Naive B cell (primary cell): Measurements from ENCODE around the gene RAP1A. TPM values are rescaled to one million over a fixed set of nuclear protein-coding genes. Genes with fewer than 3 reads are reported as not detected.

ENCODE experiments used
- ATAC-seq, 2 donors: fragments of 150-1000 bp; cut with Tn5 transposase; 2 replicates each; pipeline ENCODE4 v1.10.0; 2021; ENCODE audit warnings: low read depth in 2 of 2, mild to moderate bottlenecking in 2 of 2, moderate library complexity in 2 of 2
- DNase-seq: peaks from one replicate; pipeline ENCODE4 v3.0.0; 2022
- H3K27ac Mint-ChIP-seq, 6 donors: one replicate each; pipeline ENCODE4 v1.8.0; 2020 to 2022; ENCODE audit warnings: mild to moderate bottlenecking in 6 of 6, mixed read lengths in 6 of 6, moderate library complexity in 5 of 6, inconsistent platforms in 2 of 6
- H3K27me3 Mint-ChIP-seq, 3 donors: one replicate each; pipeline ENCODE4 v1.8.0; 2021 to 2022; ENCODE audit warnings: mixed read lengths in 3 of 3, mild to moderate bottlenecking in 1 of 3
- H3K36me3 Mint-ChIP-seq, 2 donors: one replicate each; pipeline ENCODE4 v1.8.0; 2020 to 2022; ENCODE audit warnings: mixed read lengths in 2 of 2, inconsistent platforms in 1 of 2, mild to moderate bottlenecking in 1 of 2
- H3K4me1 Mint-ChIP-seq, 3 donors: one replicate each; pipeline ENCODE4 v1.8.0; 2020 to 2022; ENCODE audit warnings: mixed read lengths in 3 of 3, inconsistent platforms in 1 of 3, mild to moderate bottlenecking in 1 of 3, moderate library complexity in 1 of 3
- H3K4me3 Mint-ChIP-seq, 8 donors: one replicate each; pipeline ENCODE4 v1.8.0; 2020 to 2022; ENCODE audit warnings: mild to moderate bottlenecking in 8 of 8, mixed read lengths in 8 of 8, moderate library complexity in 8 of 8, inconsistent platforms in 2 of 8
- H3K9me3 Mint-ChIP-seq, 7 donors: one replicate each; pipeline ENCODE4 v1.8.0; 2020 to 2022; ENCODE audit warnings: mixed read lengths in 7 of 7, mild to moderate bottlenecking in 5 of 7, inconsistent platforms in 2 of 7, moderate library complexity in 1 of 7
- polyA plus RNA-seq, 6 donors: library from polyadenylated mRNA; unstranded; fragments of 300-500 nt; fragmentation: Illumina TruSeq; gene quantifications; one replicate each; pipeline ENCODE4 v1.2.3, GENCODE V29; 2021; ENCODE audit warnings: low read depth in 6 of 6

The RAP1A gene
- polyA plus RNA-seq, 6 donors from 2014 or later = 30.7 to 44.6 (median 37.2) TPM

- Mint-ChIP-seq H3K4me3 (peak overlapping the region in 1 of 8 donors; percentile 9), H3K9me3 (peaks cover 0 to 4% (median 0%) of the 10 kb centered on the region in 7 donors), H3K27ac (peak overlapping the region in 2 of 6 donors; percentile 10 to 16), H3K4me1 (peaks cover 15 to 33% (median 25%) of the 10 kb centered on the region in 3 donors), H3K36me3 (no peaks in the 10 kb centered on the region), H3K27me3 (peaks cover 8 to 22% (median 19%) of the 10 kb centered on the region in 3 donors)
- ATAC-seq = no peak
- no peak for DNase-seq
Observed at GRCh38 chr1:111742938-111743549, 123.5 kb downstream of the RAP1A start.

DNA sequence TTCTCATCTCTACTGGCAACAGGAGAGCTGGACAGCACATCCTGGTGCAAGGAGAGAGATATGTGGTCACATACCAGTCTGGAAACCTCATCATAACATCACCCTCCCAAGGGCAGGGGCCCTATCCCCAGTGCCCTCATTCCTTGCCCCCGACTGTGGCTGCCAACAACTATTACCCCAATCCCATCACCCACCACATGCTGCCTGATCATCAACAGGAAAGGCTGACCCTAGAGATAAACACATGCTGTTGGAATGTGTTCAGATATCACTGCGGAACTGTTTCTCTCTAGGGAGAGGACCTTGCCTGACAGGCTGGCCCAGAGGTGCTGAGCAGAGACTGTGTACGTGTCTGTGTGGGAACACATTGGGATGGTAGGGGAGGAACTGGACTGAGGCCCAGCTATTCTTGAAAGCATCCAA lies 124.1 kb downstream of the RAP1A start:
- ATAC-seq = no peak
- Mint-ChIP-seq H3K27me3 (peaks cover 8 to 22% (median 19%) of the 10 kb centered on the region in 3 donors), H3K4me3 (no peak overlapping the region), H3K9me3 (peaks cover 0 to 4% (median 0%) of the 10 kb centered on the region in 7 donors), H3K27ac (peak overlapping the region in 3 of 6 donors; percentile 44 to 75 (median 63)), H3K36me3 (no peaks in the 10 kb centered on the region), H3K4me1 (peaks cover 12 to 28% (median 21%) of the 10 kb centered on the region in 3 donors)
- no peak for DNase-seq

- ATAC-seq (no peak), DNase-seq (no peak)
- H3K4me3 Mint-ChIP-seq = no peak overlapping the region
- H3K27me3 Mint-ChIP-seq = peaks cover 0 to 13% (median 8%) of the 10 kb centered on the region in 3 donors
- H3K36me3 Mint-ChIP-seq = no peaks in the 10 kb centered on the region
- H3K9me3 Mint-ChIP-seq = peaks cover 0 to 4% (median 0%) of the 10 kb centered on the region in 7 donors
- H3K4me1 Mint-ChIP-seq = peaks cover 7 to 9% (median 7%) of the 10 kb centered on the region in 3 donors
- H3K27ac Mint-ChIP-seq = no peak overlapping the region
Observed at GRCh38 chr1:111745675-111746613, 126.4 kb downstream of the RAP1A start.

DNA sequence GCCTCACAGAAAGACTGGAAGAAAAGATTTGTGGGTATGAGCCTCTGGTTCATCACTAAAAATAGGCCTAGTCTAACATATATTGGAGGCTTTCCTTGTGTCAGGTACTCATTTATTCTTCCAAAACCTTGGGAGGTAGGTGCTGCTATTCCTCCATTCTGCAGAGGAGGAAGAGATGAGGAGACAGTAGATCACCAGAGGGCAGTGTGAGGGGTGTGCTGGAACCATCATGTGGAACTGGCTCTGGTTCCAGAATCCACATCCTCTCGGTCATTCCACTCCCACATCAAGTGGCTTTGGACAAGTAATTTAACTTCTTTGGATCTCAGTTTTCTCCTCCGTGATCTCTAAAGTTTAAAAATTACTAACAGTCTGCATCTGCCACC lies 127.0 kb downstream of the RAP1A start:
- Mint-ChIP-seq H3K27ac (peak overlapping the region in 1 of 6 donors; percentile 18), H3K4me3 (no peak overlapping the region), H3K36me3 (no peaks in the 10 kb centered on the region), H3K9me3 (peaks cover 0 to 4% (median 0%) of the 10 kb centered on the region in 7 donors), H3K27me3 (peaks cover 0 to 7% (median 1%) of the 10 kb centered on the region in 3 donors), H3K4me1 (peaks cover 7 to 9% (median 7%) of the 10 kb centered on the region in 3 donors)
- ATAC-seq (no peak), DNase-seq (no peak)

GRCh38 chr1:111747282-111747734 lies 127.7 kb downstream of the RAP1A start:
- peak overlapping the region in 1 of 6 donors; percentile 18 for H3K27ac Mint-ChIP-seq

GRCh38 chr1:111747947-111748346 lies 128.4 kb downstream of the RAP1A start:
- Mint-ChIP-seq H3K4me1 (peaks cover 7 to 9% (median 7%) of the 10 kb centered on the region in 3 donors), H3K27me3 (no peaks in the 10 kb centered on the region), H3K4me3 (peak overlapping the region in 1 of 8 donors; percentile 1), H3K9me3 (peaks cover 0 to 4% (median 0%) of the 10 kb centered on the region in 7 donors), H3K36me3 (no peaks in the 10 kb centered on the region), H3K27ac (peak overlapping the region in 4 of 6 donors; percentile 18 to 94 (median 70))
- ATAC-seq (no peak), DNase-seq (no peak)

More at GRCh38 chr1:111747282-111747734, 127.7 kb downstream of the RAP1A start:
- Mint-ChIP-seq H3K4me1 (peaks cover 7 to 9% (median 7%) of the 10 kb centered on the region in 3 donors), H3K36me3 (no peaks in the 10 kb centered on the region), H3K27me3 (peaks cover 0 to 3% (median 0%) of the 10 kb centered on the region in 3 donors), H3K9me3 (peaks cover 0 to 4% (median 0%) of the 10 kb centered on the region in 7 donors), H3K4me3 (peak overlapping the region in 1 of 8 donors; percentile 67)
- DNase-seq = peak; percentile 43
- peak; percentile 64 to 74 for ATAC-seq

DNA sequence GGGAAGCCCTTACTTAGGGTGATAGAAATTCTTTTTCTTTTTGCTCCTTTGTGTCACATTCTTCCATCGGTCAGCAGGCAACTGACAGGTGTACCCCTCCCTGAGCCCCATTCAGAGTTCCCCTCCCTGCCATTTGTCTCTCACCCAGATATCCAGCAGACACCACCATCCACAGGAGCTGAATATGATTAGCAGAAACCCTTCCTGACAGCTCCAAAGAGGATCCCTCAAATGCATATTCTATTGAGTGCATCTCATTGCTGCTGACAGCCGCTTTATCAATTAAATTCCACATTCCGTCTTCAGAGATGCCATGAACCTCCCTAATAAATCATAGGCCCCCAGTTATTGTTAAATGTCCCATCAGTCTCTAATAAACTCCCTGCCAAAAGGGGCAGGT lies 130.0 kb downstream of the RAP1A start:
- H3K9me3 Mint-ChIP-seq = peaks cover 0 to 4% (median 0%) of the 10 kb centered on the region in 7 donors
- peaks cover 9% of the 10 kb centered on the region in 3 donors for H3K4me1 Mint-ChIP-seq
- H3K4me3 Mint-ChIP-seq = peak overlapping the region in 1 of 8 donors; percentile 18
- ATAC-seq (no peak), DNase-seq (no peak)
- H3K36me3 Mint-ChIP-seq = no peaks in the 10 kb centered on the region
- peak overlapping the region in 3 of 6 donors; percentile 8 to 67 (median 61) for H3K27ac Mint-ChIP-seq
- H3K27me3 Mint-ChIP-seq = no peaks in the 10 kb centered on the region

- no peaks in the 10 kb centered on the region for H3K27me3 Mint-ChIP-seq
- H3K36me3 Mint-ChIP-seq = no peaks in the 10 kb centered on the region
- ATAC-seq (no peak), DNase-seq (no peak)
- peaks cover 0 to 4% (median 0%) of the 10 kb centered on the region in 7 donors for H3K9me3 Mint-ChIP-seq
- peak overlapping the region in 5 of 6 donors; percentile 2 to 90 (median 30) for H3K27ac Mint-ChIP-seq
- H3K4me3 Mint-ChIP-seq = peak overlapping the region in 1 of 8 donors; percentile 12
- H3K4me1 Mint-ChIP-seq = peaks cover 9 to 18% (median 16%) of the 10 kb centered on the region in 3 donors
Observed at GRCh38 chr1:111750856-111751255, 131.3 kb downstream of the RAP1A start.

DNA sequence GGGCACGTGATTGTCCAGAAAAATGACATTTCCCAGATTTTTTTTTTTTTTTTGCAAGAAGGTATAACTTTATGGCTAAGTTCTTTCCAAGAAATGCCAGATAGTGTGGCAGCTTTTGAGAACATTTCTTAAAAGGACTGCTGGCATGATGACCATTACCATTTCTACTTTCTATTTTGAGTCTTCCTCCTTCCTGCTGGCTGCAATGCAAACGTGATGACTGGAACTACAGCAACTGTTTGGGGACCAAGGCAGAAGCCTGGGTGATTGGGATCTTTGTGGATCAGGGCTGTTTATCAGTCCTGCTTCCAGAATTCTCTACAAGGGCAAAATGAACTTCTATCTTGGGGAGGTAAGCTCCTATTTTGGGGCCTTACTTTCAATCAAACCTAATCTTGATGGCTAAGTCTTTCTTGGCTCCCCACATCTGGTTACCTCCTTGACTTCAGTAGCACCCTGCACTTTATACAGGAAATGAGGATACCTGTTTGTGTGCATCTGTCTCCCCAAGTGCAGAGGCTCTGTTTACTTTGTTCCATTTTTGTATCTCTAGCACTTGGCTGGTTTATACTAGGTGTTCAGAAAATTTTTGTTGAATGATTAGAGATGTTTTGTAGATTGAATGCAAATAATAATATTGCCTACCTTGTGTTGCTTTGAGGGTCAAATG lies 132.5 kb downstream of the RAP1A start:
- H3K27me3 Mint-ChIP-seq = no peaks in the 10 kb centered on the region
- H3K4me3 Mint-ChIP-seq = no peak overlapping the region
- H3K36me3 Mint-ChIP-seq = no peaks in the 10 kb centered on the region
- H3K27ac Mint-ChIP-seq = peak overlapping the region; percentile 11 to 98 (median 80)
- ATAC-seq = no peak
- peaks cover 18 to 26% (median 22%) of the 10 kb centered on the region in 3 donors for H3K4me1 Mint-ChIP-seq
- DNase-seq = no peak
- H3K9me3 Mint-ChIP-seq = peaks cover 0 to 4% (median 0%) of the 10 kb centered on the region in 7 donors

DNA sequence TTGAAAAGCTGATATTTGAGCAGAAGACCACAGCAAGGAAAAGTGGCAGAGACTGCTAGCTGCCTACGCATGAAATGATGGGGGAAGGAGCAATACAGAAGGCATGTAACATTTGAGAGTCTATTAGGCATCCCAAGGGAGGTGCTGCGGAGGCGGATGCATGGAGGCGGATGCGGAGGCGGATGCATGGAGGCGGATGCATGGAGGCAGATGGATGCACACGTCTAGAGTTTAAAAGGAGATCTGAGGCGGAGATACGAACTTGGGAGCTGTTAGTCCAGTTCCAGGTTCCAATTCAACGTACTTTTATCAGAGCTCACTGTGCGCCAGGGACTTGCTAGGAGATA lies 135.4 kb downstream of the RAP1A start:
- Mint-ChIP-seq H3K27me3 (no peaks in the 10 kb centered on the region), H3K27ac (peak overlapping the region; percentile 94 to 100 (median 100)), H3K4me3 (peak overlapping the region; percentile 80 to 100 (median 96)), H3K9me3 (no peaks in the 10 kb centered on the region), H3K4me1 (peaks cover 17 to 36% (median 22%) of the 10 kb centered on the region in 3 donors), H3K36me3 (peaks cover 0 to 7% of the 10 kb centered on the region in 2 donors)
- no peak for DNase-seq
- peak; percentile 7 to 12 for ATAC-seq

GRCh38 chr1:111755331-111756123 lies 135.9 kb downstream of the RAP1A start, which contains the start of gene DDX20:
DDX20 (plus strand) TSS chr1:111755901; CDS start chr1:111755925, 24 bp downstream.
- peak within 1 kb of the TSS; percentile 95 to 100 (median 100) for H3K27ac Mint-ChIP-seq
- H3K4me1 Mint-ChIP-seq = peaks cover 17 to 34% (median 24%) of the 10 kb centered on the region in 3 donors
- peaks cover 0 to 11% of the 10 kb centered on the region in 2 donors for H3K36me3 Mint-ChIP-seq
- DNase-seq (peak; percentile 97), ATAC-seq (peak; percentile 87 to 90)
- peak within 1 kb of the TSS; percentile 80 to 100 (median 96) for H3K4me3 Mint-ChIP-seq
- no peaks in the 10 kb centered on the region for H3K27me3 Mint-ChIP-seq
- H3K9me3 Mint-ChIP-seq = no peaks in the 10 kb centered on the region

DNA sequence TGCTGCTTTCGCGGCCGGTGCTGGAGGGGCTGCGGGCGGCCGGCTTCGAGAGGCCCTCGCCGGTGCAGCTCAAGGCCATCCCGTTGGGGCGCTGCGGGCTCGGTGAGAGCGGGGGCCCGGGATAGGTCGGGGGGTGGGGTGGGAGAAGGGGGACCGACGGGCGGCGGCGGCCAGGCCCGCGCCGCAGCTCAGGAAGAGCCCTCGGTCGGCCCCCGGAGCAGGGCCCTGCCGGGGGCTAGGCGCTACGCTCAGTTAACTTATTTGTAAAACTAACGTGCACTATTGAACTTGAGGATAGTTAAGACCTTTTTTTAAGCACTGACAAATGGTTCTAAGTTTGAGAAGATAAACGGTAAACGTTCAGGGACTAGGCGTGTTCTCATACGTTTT lies 136.5 kb downstream of the RAP1A start:
- H3K9me3 Mint-ChIP-seq = no peaks in the 10 kb centered on the region
- no peak for DNase-seq
- H3K27me3 Mint-ChIP-seq = no peaks in the 10 kb centered on the region
- H3K4me1 Mint-ChIP-seq = peaks cover 17 to 29% (median 24%) of the 10 kb centered on the region in 3 donors
- peak overlapping the region; percentile 94 to 100 (median 96) for H3K27ac Mint-ChIP-seq
- H3K4me3 Mint-ChIP-seq = peak overlapping the region; percentile 80 to 100 (median 96)
- H3K36me3 Mint-ChIP-seq = peaks cover 0 to 11% of the 10 kb centered on the region in 2 donors
- ATAC-seq = peak; percentile 4
